ENCODE measurements around the gene BRD8.
A peak's percentile ranks its signal among the peaks of the same experiment; 100 is the strongest.
"Not testable (repeated sequence)": the region's sequence is repeated elsewhere in the genome, so short reads cannot be mapped to it uniquely, and the experiment has no call there.

The BRD8 gene

GRCh38 chr5:138160706-138161105 lies 17.7 kb downstream of the BRD8 start:
- DNase-seq: no peak

GRCh38 chr5:138159666-138160065 lies 18.8 kb downstream of the BRD8 start:
- no peak for DNase-seq

GRCh38 chr5:138157626-138158025 lies 20.8 kb downstream of the BRD8 start:
- no peak for DNase-seq

- DNase-seq: not testable (repeated sequence)
These were observed 22.5 kb downstream of the BRD8 start for GRCh38 chr5:138155977-138156376.

GRCh38 chr5:138149530-138149929 lies 28.9 kb downstream of the BRD8 start:
- DNase-seq: no peak

GRCh38 chr5:138148811-138149210 lies 29.6 kb downstream of the BRD8 start:
- no peak for DNase-seq

GRCh38 chr5:138143578-138143977 lies 34.9 kb downstream of the BRD8 start:
- DNase-seq: not testable (repeated sequence)

- no peak for DNase-seq
These were observed 36.7 kb downstream of the BRD8 start for GRCh38 chr5:138141734-138142133.

GRCh38 chr5:138140268-138140667 lies 38.2 kb downstream of the BRD8 start:
- no peak for DNase-seq

- no peak for DNase-seq
These were observed 38.7 kb downstream of the BRD8 start for GRCh38 chr5:138139781-138140090.

GRCh38 chr5:138138949-138139780 lies 39.3 kb downstream of the BRD8 start, which contains the start of gene NME5:
NME5 (minus strand) TSS chr5:138139428; CDS start chr5:138138780, 648 bp downstream.
- peak; percentile 18 for DNase-seq

GRCh38 chr5:138132543-138132942 lies 45.9 kb downstream of the BRD8 start:
- no peak for DNase-seq

GRCh38 chr5:138129347-138129746 lies 49.1 kb downstream of the BRD8 start:
- no peak for DNase-seq

GRCh38 chr5:138128334-138128733 lies 50.1 kb downstream of the BRD8 start:
- DNase-seq: no peak

GRCh38 chr5:138115254-138115653 lies 63.2 kb downstream of the BRD8 start:
- DNase-seq: no peak

- no peak for DNase-seq
These were observed 66.5 kb downstream of the BRD8 start for GRCh38 chr5:138111937-138112336.

GRCh38 chr5:138111181-138111580 lies 67.2 kb downstream of the BRD8 start:
- no peak for DNase-seq

GRCh38 chr5:138110266-138110963 lies 68.0 kb downstream of the BRD8 start:
- DNase-seq: no peak

GRCh38 chr5:138109463-138110265 lies 68.8 kb downstream of the BRD8 start:
- no peak for DNase-seq

- no peak for DNase-seq
These were observed 71.2 kb downstream of the BRD8 start for GRCh38 chr5:138107213-138107612.

- no peak for DNase-seq
These were observed 72.7 kb downstream of the BRD8 start for GRCh38 chr5:138105709-138106108.

- DNase-seq: no peak
These were observed 75.2 kb downstream of the BRD8 start for GRCh38 chr5:138103319-138103637.

GRCh38 chr5:138102454-138103318 lies 75.7 kb downstream of the BRD8 start:
- no peak for DNase-seq

Measured in stimulated activated CD4-positive, alpha-beta T cell treated with anti-CD3 and anti-CD28 coated beads, Interleukin-15, amount 100 ng/mL, for 24 hours (primary cell).